GM21619 (cell line): ENCODE data around the gene SLC39A6.
"Not testable (repeated sequence)": the region's sequence is repeated elsewhere in the genome, so short reads cannot be mapped to it uniquely, and the experiment has no call there.

Experiments used
- ATAC-seq: cut with Tn5 transposase; IDR thresholded peaks from one replicate; pipeline ENCODE4 v1.9.1; 2021; ENCODE audit not compliant: unreplicated experiment

Gene SLC39A6

GRCh38 chr18:36104749-36105148, 24.4 kb downstream of the SLC39A6 start:
- ATAC-seq, result no peak

- ATAC-seq, result no peak
Measured at GRCh38 chr18:36101943-36102342, 27.2 kb downstream of the SLC39A6 start.

GRCh38 chr18:36099311-36099710, 29.8 kb downstream of the SLC39A6 start:
- no peak for ATAC-seq

- no peak for ATAC-seq
Measured at GRCh38 chr18:36096955-36097354, 32.2 kb downstream of the SLC39A6 start.

- peak; percentile 50 for ATAC-seq
Measured at GRCh38 chr18:36095936-36096519, 33.1 kb downstream of the SLC39A6 start.

- no peak for ATAC-seq
Measured at GRCh38 chr18:36094431-36094830, 34.7 kb downstream of the SLC39A6 start.

GRCh38 chr18:36092116-36092515, 37.0 kb downstream of the SLC39A6 start:
- not testable (repeated sequence) for ATAC-seq

- ATAC-seq, result no peak
Measured at GRCh38 chr18:36089001-36089400, 40.1 kb downstream of the SLC39A6 start.

GRCh38 chr18:36088256-36088655, 40.9 kb downstream of the SLC39A6 start:
- ATAC-seq, result no peak

GRCh38 chr18:36086186-36086585, 43.0 kb downstream of the SLC39A6 start:
- no peak for ATAC-seq

GRCh38 chr18:36085195-36085594, 43.9 kb downstream of the SLC39A6 start:
- ATAC-seq, result no peak

- no peak for ATAC-seq
Measured at GRCh38 chr18:36083729-36084128, 45.4 kb downstream of the SLC39A6 start.

GRCh38 chr18:36081118-36081517, 48.0 kb downstream of the SLC39A6 start:
- not testable (repeated sequence) for ATAC-seq

GRCh38 chr18:36078751-36079529, 50.2 kb downstream of the SLC39A6 start:
- no peak for ATAC-seq

GRCh38 chr18:36077764-36078163, 51.4 kb downstream of the SLC39A6 start:
- not testable (repeated sequence) for ATAC-seq

GRCh38 chr18:36075862-36076587, 53.1 kb downstream of the SLC39A6 start:
- no peak for ATAC-seq

GRCh38 chr18:36074435-36074834, 54.7 kb downstream of the SLC39A6 start:
- no peak for ATAC-seq

GRCh38 chr18:36073676-36074075, 55.5 kb downstream of the SLC39A6 start:
- no peak for ATAC-seq

- not testable (repeated sequence) for ATAC-seq
Measured at GRCh38 chr18:36072406-36072805, 56.7 kb downstream of the SLC39A6 start.

- peak; percentile 95 for ATAC-seq
Measured at GRCh38 chr18:36067055-36067957, 61.8 kb downstream of the SLC39A6 start, which contains the start of gene RPRD1A. TSS of gene RPRD1A (minus strand) at chr18:36067559. CDS start at chr18:36067404, 155 bp downstream.

- ATAC-seq, result peak; percentile 5
Measured at GRCh38 chr18:36066686-36067054, 62.5 kb downstream of the SLC39A6 start.
